Endodermal cell (in vitro differentiated cells): Measurements from ENCODE around the gene ALDH1L1. TPM values are rescaled to one million over a fixed set of nuclear protein-coding genes. Genes with fewer than 3 reads are reported as not detected.

ENCODE experiments used
- DNase-seq: peaks from one replicate; pipeline ENCODE4 v3.0.0-alpha.2; 2017
- H3K27ac ChIP-seq: 2 replicates; pipeline ENCODE4 v1.5.1; 2013; ENCODE audit warnings: mild to moderate bottlenecking, low read depth, low read length, moderate library complexity
- H3K27me3 ChIP-seq: 2 replicates; pipeline ENCODE4 v1.6.1; 2013; ENCODE audit warnings: mild to moderate bottlenecking, low read length, moderate library complexity; ENCODE audit not compliant: insufficient read depth, control insufficient read depth, poor library complexity, severe bottlenecking
- H3K36me3 ChIP-seq: 2 replicates; pipeline ENCODE4 v1.7.0; 2013; ENCODE audit warnings: mild to moderate bottlenecking, low read length, moderate library complexity; ENCODE audit not compliant: control insufficient read depth, insufficient read depth
- H3K4me1 ChIP-seq: one replicate; pipeline ENCODE4 v1.7.0; 2013; ENCODE audit warnings: low read length; ENCODE audit not compliant: control insufficient read depth, insufficient read depth
- H3K4me3 ChIP-seq: 2 replicates; pipeline ENCODE4 v1.5.1; 2013; ENCODE audit warnings: mild to moderate bottlenecking, low read length, moderate library complexity
- H3K9ac ChIP-seq: 2 replicates; pipeline ENCODE4 v1.6.1; 2013; ENCODE audit warnings: mild to moderate bottlenecking, low read length, moderate library complexity; ENCODE audit not compliant: poor library complexity, severe bottlenecking; ENCODE audit errors: extremely low read depth
- H3K9me3 ChIP-seq: 2 replicates; pipeline ENCODE4 v1.6.1; 2013; ENCODE audit warnings: mild to moderate bottlenecking, low read length, moderate library complexity; ENCODE audit not compliant: control insufficient read depth
- H3K27ac Mint-ChIP-seq: 2 replicates; pipeline ENCODE4 v1.8.0; 2020; ENCODE audit warnings: mixed read lengths
- H3K27me3 Mint-ChIP-seq: 2 replicates; pipeline ENCODE4 v1.8.0; 2021; ENCODE audit warnings: mild to moderate bottlenecking, mixed read lengths; ENCODE audit not compliant: insufficient read depth
- H3K36me3 Mint-ChIP-seq: 2 replicates; pipeline ENCODE4 v1.8.0; 2020; ENCODE audit warnings: low read depth, mixed read lengths
- H3K4me1 Mint-ChIP-seq: 2 replicates; pipeline ENCODE4 v1.8.0; 2020; ENCODE audit warnings: mixed read lengths
- H3K4me3 Mint-ChIP-seq: 2 replicates; pipeline ENCODE4 v1.8.0; 2020; ENCODE audit warnings: mild to moderate bottlenecking, moderate library complexity, mixed read lengths
- H3K9me3 Mint-ChIP-seq: 2 replicates; pipeline ENCODE4 v1.8.0; 2020; ENCODE audit warnings: mild to moderate bottlenecking, mixed read lengths
- CTCF ChIP-seq: fragments of 200-600 bp; sonication (generic); conservative IDR thresholded peaks from 2 replicates; pipeline ENCODE4 v1.5.0; 2021; ENCODE audit warnings: antibody characterized with exemption, mild to moderate bottlenecking
- WGBS, 2 experiments: methylation state at CpG; one replicate each; pipeline versions ENCODE4 v1.1.5 to v1.1.7; 2013; ENCODE audit warnings: missing lambda C conversion rate in 2 of 2, mixed read lengths in 1 of 2; ENCODE audit not compliant: insufficient coverage in 1 of 2, insufficient read length in 1 of 2; 5-methylcytosine and 5-hydroxymethylcytosine counted together
- total RNA-seq, 2 donors: library from RNA; stranded (reverse); fragmentation: NEBNext Ultra II Directional in 1 of 2; extraction: Animal tissue kit (Norgen Biotek cat#: 25700) in 1 of 2; gene quantifications; 2 replicates in 1 of 2; 3 replicates in 1 of 2; pipeline ENCODE4 v1.2.1, GENCODE V29; 2021

ALDH1L1 gene
- total RNA-seq, 2 donors from 2014 or later = 1.0 to 1.6 TPM

GRCh38 chr3:126205717-126206655 is 25.6 kb upstream of the ALDH1L1 start:
- Histone ChIP-seq H3K9ac (no peak overlapping the region), H3K4me3 (no peak overlapping the region), H3K36me3 (no peaks in the 10 kb centered on the region), H3K27me3 (no peaks in the 10 kb centered on the region), H3K4me1 (no peaks in the 10 kb centered on the region), H3K27ac (no peak overlapping the region), H3K9me3 (no peaks in the 10 kb centered on the region)
- 73 to 86% methylated on average over 1 to 3 of the region's 3 CpGs for WGBS, 2 experiments
- DNase-seq = no peak
- Mint-ChIP-seq H3K9me3 (peaks cover 5% of the 10 kb centered on the region), H3K27me3 (peaks cover 16% of the 10 kb centered on the region), H3K4me3 (no peak overlapping the region), H3K36me3 (no peaks in the 10 kb centered on the region), H3K27ac (no peak overlapping the region), H3K4me1 (no peaks in the 10 kb centered on the region)
- TF ChIP-seq CTCF = no peak

- no peak overlapping the region for H3K4me3 Mint-ChIP-seq
- H3K4me1 Mint-ChIP-seq = no peaks in the 10 kb centered on the region
- no peaks in the 10 kb centered on the region for H3K27me3 ChIP-seq
- H3K9me3 Mint-ChIP-seq = peaks cover 12% of the 10 kb centered on the region
- H3K27me3 Mint-ChIP-seq = peaks cover 5% of the 10 kb centered on the region
- WGBS, 2 experiments = 50 to 82% methylated on average over 4 of the region's 4 CpGs
- no peak overlapping the region for H3K9ac ChIP-seq
- no peaks in the 10 kb centered on the region for H3K4me1 ChIP-seq
- no peaks in the 10 kb centered on the region for H3K36me3 Mint-ChIP-seq
- no peak overlapping the region for H3K4me3 ChIP-seq
- no peaks in the 10 kb centered on the region for H3K36me3 ChIP-seq
- H3K9me3 ChIP-seq = peaks cover 11% of the 10 kb centered on the region
- no peak overlapping the region for H3K27ac Mint-ChIP-seq
- no peak for DNase-seq
- TF ChIP-seq CTCF = no peak
- peak overlapping the region; percentile 97 for H3K27ac ChIP-seq
Observed at GRCh38 chr3:126202680-126203079, 22.3 kb upstream of the ALDH1L1 start.

- H3K27ac ChIP-seq = peak overlapping the region; percentile 97
- 58 to 71% methylated on average over 2 to 3 of the region's 3 CpGs for whole genome bisulfite sequencing, 2 experiments
- TF ChIP-seq CTCF = no peak
- H3K4me3 ChIP-seq = no peak overlapping the region
- DNase-seq = no peak
- Mint-ChIP-seq H3K9me3 (peaks cover 16% of the 10 kb centered on the region), H3K4me1 (no peaks in the 10 kb centered on the region), H3K36me3 (no peaks in the 10 kb centered on the region), H3K27me3 (peaks cover 5% of the 10 kb centered on the region), H3K27ac (no peak overlapping the region), H3K4me3 (no peak overlapping the region)
- no peak overlapping the region for H3K9ac ChIP-seq
- H3K4me1 ChIP-seq = no peaks in the 10 kb centered on the region
- no peaks in the 10 kb centered on the region for H3K36me3 ChIP-seq
- no peaks in the 10 kb centered on the region for H3K27me3 ChIP-seq
- peaks cover 15% of the 10 kb centered on the region for H3K9me3 ChIP-seq
Observed at GRCh38 chr3:126202276-126202675, 21.9 kb upstream of the ALDH1L1 start.
